Measurements from ENCODE around the gene CASTOR2. TPM values are rescaled to one million over a fixed set of nuclear protein-coding genes. Genes with fewer than 3 reads are reported as not detected.
"Not testable (repeated sequence)": the region's sequence is repeated elsewhere in the genome, so short reads cannot be mapped to it uniquely, and the experiment has no call there.

Gene CASTOR2
- 4.5 TPM for polyA plus RNA-seq
- long read RNA-seq, donor 1 = 0 reads
- long read RNA-seq, donor 2, partial matches to known transcripts = 14 of 15 reads
- long read RNA-seq, donor 2, other reads (novel, unspliced or antisense) = 0 of 15 reads
- long read RNA-seq, donor 3 = 0 reads
- long read RNA-seq, donor 4 = 0 reads
- long read RNA-seq, donor 5, partial matches to known transcripts = 0 of 2 reads
- long read RNA-seq, donor 5, other reads (novel, unspliced or antisense) = 0 of 2 reads
- long read RNA-seq, donor 6 = 0 reads
- long read RNA-seq, donor 7 = 0 reads
- long read RNA-seq, donor 8, partial matches to known transcripts = 20 of 21 reads
- long read RNA-seq, donor 8, other reads (novel, unspliced or antisense) = 0 of 21 reads
- long read RNA-seq, donor 9, partial matches to known transcripts = 0 of 1 reads
- long read RNA-seq, donor 9, other reads (novel, unspliced or antisense) = 0 of 1 reads
- long read RNA-seq, donor 10, partial matches to known transcripts = 12 of 27 reads
- long read RNA-seq, donor 10, other reads (novel, unspliced or antisense) = 14 of 27 reads
- long read RNA-seq, donor 11, partial matches to known transcripts = 9 of 9 reads
- long read RNA-seq, donor 11, other reads (novel, unspliced or antisense) = 0 of 9 reads

- not testable (repeated sequence) for H3K9me3 ChIP-seq (ENCODE audit: control insufficient read depth, low read depth, low read length); H3K36me3 ChIP-seq (ENCODE audit: control insufficient read depth, insufficient read depth, low read length); H3K27me3 ChIP-seq (ENCODE audit: control insufficient read depth, insufficient read depth, low read length); H3K4me3 ChIP-seq (ENCODE audit: low read length); DNase-seq; H3K27ac ChIP-seq (ENCODE audit: low read length); H3K4me1 ChIP-seq (ENCODE audit: control insufficient read depth, insufficient read depth, low read length)
- no CpG with 5 or more reads among the region's 84 CpGs for WGBS (ENCODE audit: insufficient coverage, low lambda C conversion rate)
Measured at GRCh38 chr7:74964511-74965119, at the start of gene CASTOR2. Gene CASTOR2 (plus strand): TSS chr7:74964705. CDS start chr7:74964986, 281 bp downstream.

- WGBS (ENCODE audit: insufficient coverage, low lambda C conversion rate) = no CpG with 5 or more reads among the region's 10 CpGs
- H3K27ac ChIP-seq (ENCODE audit: low read length); H3K27me3 ChIP-seq (ENCODE audit: control insufficient read depth, insufficient read depth, low read length); H3K4me3 ChIP-seq (ENCODE audit: low read length); H3K36me3 ChIP-seq (ENCODE audit: control insufficient read depth, insufficient read depth, low read length); H3K9me3 ChIP-seq (ENCODE audit: control insufficient read depth, low read depth, low read length); DNase-seq; H3K4me1 ChIP-seq (ENCODE audit: control insufficient read depth, insufficient read depth, low read length): not testable (repeated sequence)
Measured at GRCh38 chr7:74922321-74922890, 42.1 kb upstream of the CASTOR2 start.

GRCh38 chr7:74923644-74924043, 40.9 kb upstream of the CASTOR2 start:
- H3K9me3 ChIP-seq (ENCODE audit: control insufficient read depth, low read depth, low read length); H3K4me3 ChIP-seq (ENCODE audit: low read length); H3K27ac ChIP-seq (ENCODE audit: low read length); DNase-seq; H3K4me1 ChIP-seq (ENCODE audit: control insufficient read depth, insufficient read depth, low read length); H3K36me3 ChIP-seq (ENCODE audit: control insufficient read depth, insufficient read depth, low read length); H3K27me3 ChIP-seq (ENCODE audit: control insufficient read depth, insufficient read depth, low read length): not testable (repeated sequence)
- no CpG with 5 or more reads among the region's 1 CpG for WGBS (ENCODE audit: insufficient coverage, low lambda C conversion rate)

GRCh38 chr7:74926968-74927367, 37.5 kb upstream of the CASTOR2 start:
- not testable (repeated sequence) for H3K27ac ChIP-seq (ENCODE audit: low read length); H3K4me1 ChIP-seq (ENCODE audit: control insufficient read depth, insufficient read depth, low read length); H3K27me3 ChIP-seq (ENCODE audit: control insufficient read depth, insufficient read depth, low read length); H3K9me3 ChIP-seq (ENCODE audit: control insufficient read depth, low read depth, low read length); H3K36me3 ChIP-seq (ENCODE audit: control insufficient read depth, insufficient read depth, low read length); H3K4me3 ChIP-seq (ENCODE audit: low read length); DNase-seq
- no CpG with 5 or more reads among the region's 1 CpG for WGBS (ENCODE audit: insufficient coverage, low lambda C conversion rate)

- not testable (repeated sequence) for H3K9me3 ChIP-seq (ENCODE audit: control insufficient read depth, low read depth, low read length); H3K27ac ChIP-seq (ENCODE audit: low read length); H3K27me3 ChIP-seq (ENCODE audit: control insufficient read depth, insufficient read depth, low read length); H3K4me1 ChIP-seq (ENCODE audit: control insufficient read depth, insufficient read depth, low read length); H3K36me3 ChIP-seq (ENCODE audit: control insufficient read depth, insufficient read depth, low read length); H3K4me3 ChIP-seq (ENCODE audit: low read length); DNase-seq
- WGBS (ENCODE audit: insufficient coverage, low lambda C conversion rate) = no CpG with 5 or more reads among the region's 6 CpGs
Measured at GRCh38 chr7:74931563-74932328, 32.8 kb upstream of the CASTOR2 start.

- H3K4me1 ChIP-seq (ENCODE audit: control insufficient read depth, insufficient read depth, low read length); H3K4me3 ChIP-seq (ENCODE audit: low read length); H3K36me3 ChIP-seq (ENCODE audit: control insufficient read depth, insufficient read depth, low read length); H3K9me3 ChIP-seq (ENCODE audit: control insufficient read depth, low read depth, low read length); DNase-seq; H3K27ac ChIP-seq (ENCODE audit: low read length); H3K27me3 ChIP-seq (ENCODE audit: control insufficient read depth, insufficient read depth, low read length): not testable (repeated sequence)
- WGBS (ENCODE audit: insufficient coverage, low lambda C conversion rate) = no CpG with 5 or more reads among the region's 2 CpGs
Measured at GRCh38 chr7:74939429-74939828, 25.1 kb upstream of the CASTOR2 start.

- not testable (repeated sequence) for H3K4me1 ChIP-seq (ENCODE audit: control insufficient read depth, insufficient read depth, low read length); H3K4me3 ChIP-seq (ENCODE audit: low read length); H3K9me3 ChIP-seq (ENCODE audit: control insufficient read depth, low read depth, low read length); DNase-seq; H3K36me3 ChIP-seq (ENCODE audit: control insufficient read depth, insufficient read depth, low read length); H3K27me3 ChIP-seq (ENCODE audit: control insufficient read depth, insufficient read depth, low read length); H3K27ac ChIP-seq (ENCODE audit: low read length)
- WGBS (ENCODE audit: insufficient coverage, low lambda C conversion rate) = no CpG with 5 or more reads among the region's 9 CpGs
Measured at GRCh38 chr7:74941302-74942069, 23.0 kb upstream of the CASTOR2 start.

- not testable (repeated sequence) for H3K4me1 ChIP-seq (ENCODE audit: control insufficient read depth, insufficient read depth, low read length); H3K27me3 ChIP-seq (ENCODE audit: control insufficient read depth, insufficient read depth, low read length); H3K9me3 ChIP-seq (ENCODE audit: control insufficient read depth, low read depth, low read length); DNase-seq; H3K36me3 ChIP-seq (ENCODE audit: control insufficient read depth, insufficient read depth, low read length); H3K27ac ChIP-seq (ENCODE audit: low read length); H3K4me3 ChIP-seq (ENCODE audit: low read length)
- no CpG with 5 or more reads among the region's 4 CpGs for WGBS (ENCODE audit: insufficient coverage, low lambda C conversion rate)
Measured at GRCh38 chr7:74943923-74944322, 20.6 kb upstream of the CASTOR2 start.

GRCh38 chr7:74947741-74948140, 16.8 kb upstream of the CASTOR2 start:
- H3K27me3 ChIP-seq (ENCODE audit: control insufficient read depth, insufficient read depth, low read length); H3K4me1 ChIP-seq (ENCODE audit: control insufficient read depth, insufficient read depth, low read length); DNase-seq; H3K36me3 ChIP-seq (ENCODE audit: control insufficient read depth, insufficient read depth, low read length); H3K27ac ChIP-seq (ENCODE audit: low read length); H3K4me3 ChIP-seq (ENCODE audit: low read length); H3K9me3 ChIP-seq (ENCODE audit: control insufficient read depth, low read depth, low read length): not testable (repeated sequence)
- no CpG with 5 or more reads among the region's 3 CpGs for WGBS (ENCODE audit: insufficient coverage, low lambda C conversion rate)
